ENCODE measurements around the gene GRN. TPM values are rescaled to one million over a fixed set of nuclear protein-coding genes. Genes with fewer than 3 reads are reported as not detected.

GRN gene
- total and polyA plus RNA-seq, 2 of the 13 experiments (the other 11 are each of a cell fraction or from before 2014, with no cell fraction given): 86.6 to 143 TPM

DNA sequence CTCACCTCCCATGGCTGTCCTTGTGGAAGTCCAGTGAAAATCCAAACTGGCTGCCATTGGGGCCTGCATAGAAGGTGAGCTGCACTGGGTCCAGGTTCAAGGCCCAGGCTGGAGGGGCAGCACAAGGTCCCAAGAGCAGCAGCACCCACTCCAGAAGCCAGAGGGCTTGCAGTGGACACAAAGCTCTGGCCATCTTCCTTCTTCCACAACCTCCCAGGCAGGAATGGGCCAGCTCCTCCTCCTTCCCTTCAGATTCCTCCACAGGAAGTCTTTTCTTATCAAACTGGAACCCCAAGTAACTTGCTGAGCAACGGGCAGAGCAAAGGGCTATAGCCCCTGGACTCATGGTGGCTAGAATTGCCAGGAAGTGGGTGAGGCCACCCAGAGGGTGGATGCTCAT is 44.2 kb downstream of the GRN start, which contains the start of gene ITGA2B:
Gene ITGA2B, minus strand, starts transcription at position 369 of the 400 bp plus-strand sequence. Its CDS starts 176 bp downstream, at position 193.
- Histone ChIP-seq H3K4me2 (ENCODE audit: low read depth, low read length) (peak within 1 kb of the TSS; percentile 26; the same call in 1 of the 2 replicates), H3K79me2 (ENCODE audit: insufficient read depth, low read length) (no peaks in the 10 kb centered on the region), H4K20me1 (ENCODE audit: insufficient read depth, low read length) (no peaks in the 10 kb centered on the region), H3K9ac (ENCODE audit: insufficient read depth, low read depth, low read length) (no peak within 1 kb of the TSS), H3K4me3 (replicated peaks in 1 of 3; ENCODE audit: insufficient read depth in 1 of 3, low read depth in 2 of 3, low read length in 3 of 3) (no peak within 1 kb of the TSS), H3K4me1 (ENCODE audit: insufficient read depth, low read length) (peaks cover 37% of the 10 kb centered on the region), H3K27me3 (ENCODE audit: control insufficient read depth in 1 of 2, insufficient read depth in 2 of 2, low read length in 2 of 2) (peaks cover 2 to 19% of the 10 kb centered on the region in 2 experiments; a peak in 4 of 5 replicates), H3K36me3 (replicated peaks in 1 of 2; ENCODE audit: control insufficient read depth in 1 of 2, insufficient read depth in 2 of 2, low read length in 2 of 2) (no peaks in the 10 kb centered on the region), H2AFZ (ENCODE audit: low read length) (no peak within 1 kb of the TSS), H3K27ac (ENCODE audit: extremely low read length, insufficient read depth, low read length) (no peak within 1 kb of the TSS), H3K9me3 (ENCODE audit: low read length) (no peaks in the 10 kb centered on the region)
- ATAC-seq (no peak), DNase-seq (ENCODE audit: low spot score) (no peak), FAIRE-seq (no peak)
- no TSS peak for BruUV-seq (replicated peaks)
- WGBS (ENCODE audit: low lambda C conversion rate): 23% methylated on average over 1 of the region's 1 CpG
- ChIA-PET POLR2A (no interaction called here), CTCF (ENCODE audit: low intra/inter-chr PET ratio, low total read pairs) (no interaction called here)
- in situ Hi-C loops (cut with HindIII; ENCODE audit: extremely low pct_ligation_motif_present, low pct_unique_long_range_greater_than_20kb) (no loop called here), intact Hi-C loops (cut with micrococcal nuclease; ENCODE audit: unreplicated experiment) (no loop called here)
- TF ChIP-seq KMT2B (CRISPR knock-in tag; IDR thresholded peaks at IDR 0.05) (no peak), ZNF660 (CRISPR knock-in tag; IDR thresholded peaks at IDR 0.05; ENCODE audit: borderline replicate concordance, low read depth) (no peak)
- TF ChIP-seq, protein P1, sequence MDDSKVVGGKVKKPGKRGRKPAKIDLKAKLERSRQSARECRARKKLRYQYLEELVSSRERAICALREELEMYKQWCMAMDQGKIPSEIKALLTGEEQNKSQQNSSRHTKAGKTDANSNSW (CRISPR knock-in tag; IDR thresholded peaks at IDR 0.05; ENCODE audit: borderline replicate concordance): no peak

DNA sequence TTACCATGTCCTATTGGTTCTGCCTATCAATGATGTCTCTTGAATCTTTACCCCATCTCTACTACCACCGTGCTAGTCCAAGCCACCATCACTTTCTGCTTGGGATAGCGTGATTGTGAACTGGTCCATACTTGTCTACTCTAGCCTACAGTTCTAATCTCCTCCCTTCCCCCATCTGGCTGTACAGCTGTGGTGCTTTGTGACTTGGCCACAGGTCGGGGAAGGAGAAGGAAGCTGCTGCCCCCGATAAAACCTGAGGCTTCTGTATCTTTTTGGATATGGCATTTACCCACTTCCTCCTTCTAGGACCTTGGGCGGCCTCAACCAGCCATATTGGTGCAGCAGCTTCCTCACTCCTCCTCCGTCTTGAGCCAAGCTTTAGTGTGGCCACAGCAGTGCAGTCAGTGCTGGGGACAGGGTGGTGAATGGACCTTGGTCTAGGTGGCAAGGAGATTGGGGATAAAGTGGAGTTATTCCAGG is 44.7 kb downstream of the GRN start:
- H4K20me1 ChIP-seq (ENCODE audit: insufficient read depth, low read length): no peaks in the 10 kb centered on the region
- H3K4me1 ChIP-seq (ENCODE audit: insufficient read depth, low read length): peaks cover 32% of the 10 kb centered on the region
- no peak for DNase-seq (ENCODE audit: low spot score)
- TF ChIP-seq SATB2 (CRISPR knock-in tag; IDR thresholded peaks at IDR 0.05) (no peak), SKIL (CRISPR knock-in tag; IDR thresholded peaks at IDR 0.05; ENCODE audit: borderline replicate concordance) (no peak), ZBTB14 (CRISPR knock-in tag; IDR thresholded peaks at IDR 0.05) (no peak), NFKB2 (CRISPR knock-in tag; IDR thresholded peaks at IDR 0.05; ENCODE audit: borderline replicate concordance) (no peak), ZNF234 (CRISPR knock-in tag; conservative IDR thresholded peaks at IDR 0.05) (no peak), NFE2L2 (IDR thresholded peaks at IDR 0.05; ENCODE audit: low read length) (no peak), ZNF589 (CRISPR knock-in tag; conservative IDR thresholded peaks at IDR 0.05) (no peak), NR3C1 (CRISPR knock-in tag; IDR thresholded peaks at IDR 0.05) (no peak), MATR3 (CRISPR knock-in tag; IDR thresholded peaks at IDR 0.05) (no peak), ZNF878 (CRISPR knock-in tag; IDR thresholded peaks at IDR 0.05) (no peak), ZNF841 (CRISPR knock-in tag; IDR thresholded peaks at IDR 0.05; ENCODE audit: borderline replicate concordance) (no peak), ZNF614 (CRISPR knock-in tag; IDR thresholded peaks at IDR 0.05; ENCODE audit: borderline replicate concordance) (no peak), ZNF781 (CRISPR knock-in tag; IDR thresholded peaks at IDR 0.05; ENCODE audit: borderline replicate concordance, not compliant biosample characterization) (no peak)
- no peaks in the 10 kb centered on the region for H3K9me3 ChIP-seq (ENCODE audit: low read length)
- no peak overlapping the region for H3K4me3 ChIP-seq (replicated peaks in 1 of 3; ENCODE audit: insufficient read depth in 1 of 3, low read depth in 2 of 3, low read length in 3 of 3)
- FAIRE-seq: no peak
- H3K27me3 ChIP-seq (ENCODE audit: control insufficient read depth in 1 of 2, insufficient read depth in 2 of 2, low read length in 2 of 2): peaks cover 2 to 14% of the 10 kb centered on the region in 2 experiments; a peak in 3 of 5 replicates
- H3K4me2 ChIP-seq (ENCODE audit: low read depth, low read length): no peak overlapping the region
- in situ Hi-C loops (cut with HindIII; ENCODE audit: extremely low pct_ligation_motif_present, low pct_unique_long_range_greater_than_20kb): no loop called here
- 64% methylated on average over 6 of the region's 6 CpGs for WGBS (ENCODE audit: low lambda C conversion rate)
- no peak overlapping the region for H3K9ac ChIP-seq (ENCODE audit: insufficient read depth, low read depth, low read length)
- no TSS peak for BruUV-seq (replicated peaks)
- POLR2A ChIA-PET: no interaction called here
- H3K79me2 ChIP-seq (ENCODE audit: insufficient read depth, low read length): no peaks in the 10 kb centered on the region
- H3K27ac ChIP-seq (ENCODE audit: extremely low read length, insufficient read depth, low read length): no peak overlapping the region
- no peak for ATAC-seq
- H3K36me3 ChIP-seq (replicated peaks in 1 of 2; ENCODE audit: control insufficient read depth in 1 of 2, insufficient read depth in 2 of 2, low read length in 2 of 2): no peaks in the 10 kb centered on the region
- H2AFZ ChIP-seq (ENCODE audit: low read length): no peak overlapping the region
- CTCF ChIA-PET (ENCODE audit: low intra/inter-chr PET ratio, low total read pairs): no interaction called here
- intact Hi-C loops (cut with micrococcal nuclease; ENCODE audit: unreplicated experiment): no loop called here
